ENCODE measurements around the gene ENTPD5.
"Not testable (repeated sequence)": the region's sequence is repeated elsewhere in the genome, so short reads cannot be mapped to it uniquely, and the experiment has no call there.

Gene ENTPD5

GRCh38 chr14:73997944-73998447, 21.1 kb downstream of the ENTPD5 start:
- H3K9ac ChIP-seq (ENCODE audit: low read length): no peak overlapping the region
- no CpG with 5 or more reads among the region's 7 CpGs for WGBS (ENCODE audit: extremely low coverage, insufficient coverage, low lambda C conversion rate)
- no peak for DNase-seq

GRCh38 chr14:73997108-73997943, 21.8 kb downstream of the ENTPD5 start:
- Histone ChIP-seq H2AK5ac (ENCODE audit: low read length) (no peak overlapping the region), H3K23ac (ENCODE audit: low read length) (no peak overlapping the region), H4K5ac (ENCODE audit: low read length) (no peak overlapping the region), H3K27ac (ENCODE audit: low read depth, low read length) (no peak overlapping the region), H3K56ac (ENCODE audit: low read length) (no peak overlapping the region), H2BK120ac (ENCODE audit: low read depth, low read length) (no peak overlapping the region), H3K18ac (ENCODE audit: low read length) (no peak overlapping the region), H3K4ac (ENCODE audit: low read depth, low read length) (no peak overlapping the region), H3K79me1 (ENCODE audit: low read length) (no peaks in the 10 kb centered on the region), H3K9ac (ENCODE audit: low read length) (no peak overlapping the region), H2BK5ac (ENCODE audit: low read length) (no peak overlapping the region), H3K4me3 (ENCODE audit: low read length) (no peak overlapping the region), H3K27me3 (ENCODE audit: insufficient read depth, low read length, poor library complexity) (no peaks in the 10 kb centered on the region), H4K8ac (ENCODE audit: low read depth, low read length) (no peak overlapping the region), H3K4me2 (ENCODE audit: low read length) (no peak overlapping the region), H3K79me2 (ENCODE audit: control insufficient read depth, insufficient read depth, low read length) (no peaks in the 10 kb centered on the region), H3K36me3 (ENCODE audit: control insufficient read depth, insufficient read depth, low read length) (no peaks in the 10 kb centered on the region), H3K4me1 (ENCODE audit: control insufficient read depth, low read depth, low read length) (no peaks in the 10 kb centered on the region), H2BK15ac (replicated peaks; ENCODE audit: low read depth) (no peak overlapping the region)
- no CpG with 5 or more reads among the region's 1 CpG for WGBS (ENCODE audit: extremely low coverage, insufficient coverage, low lambda C conversion rate)
- DNase-seq: no peak

More at GRCh38 chr14:73997944-73998447, 21.1 kb downstream of the ENTPD5 start:
- Histone ChIP-seq H2AK5ac (ENCODE audit: low read length) (no peak overlapping the region), H3K18ac (ENCODE audit: low read length) (no peak overlapping the region), H3K79me2 (ENCODE audit: control insufficient read depth, insufficient read depth, low read length) (no peaks in the 10 kb centered on the region), H3K79me1 (ENCODE audit: low read length) (no peaks in the 10 kb centered on the region), H3K4ac (ENCODE audit: low read depth, low read length) (no peak overlapping the region), H2BK15ac (replicated peaks; ENCODE audit: low read depth) (no peak overlapping the region), H2BK120ac (ENCODE audit: low read depth, low read length) (no peak overlapping the region), H3K27ac (ENCODE audit: low read depth, low read length) (no peak overlapping the region), H3K56ac (ENCODE audit: low read length) (no peak overlapping the region), H3K4me2 (ENCODE audit: low read length) (no peak overlapping the region), H3K27me3 (ENCODE audit: insufficient read depth, low read length, poor library complexity) (no peaks in the 10 kb centered on the region), H4K8ac (ENCODE audit: low read depth, low read length) (no peak overlapping the region), H4K5ac (ENCODE audit: low read length) (no peak overlapping the region), H2BK5ac (ENCODE audit: low read length) (no peak overlapping the region), H3K36me3 (ENCODE audit: control insufficient read depth, insufficient read depth, low read length) (no peaks in the 10 kb centered on the region), H3K4me3 (ENCODE audit: low read length) (no peak overlapping the region), H3K23ac (ENCODE audit: low read length) (no peak overlapping the region), H3K4me1 (ENCODE audit: control insufficient read depth, low read depth, low read length) (no peaks in the 10 kb centered on the region)

GRCh38 chr14:73996731-73997107, 22.4 kb downstream of the ENTPD5 start:
- Histone ChIP-seq H3K4me2 (ENCODE audit: low read length) (no peak overlapping the region), H3K36me3 (ENCODE audit: control insufficient read depth, insufficient read depth, low read length) (no peaks in the 10 kb centered on the region), H3K27ac (ENCODE audit: low read depth, low read length) (no peak overlapping the region), H2BK120ac (ENCODE audit: low read depth, low read length) (no peak overlapping the region), H3K79me1 (ENCODE audit: low read length) (no peaks in the 10 kb centered on the region), H3K18ac (ENCODE audit: low read length) (no peak overlapping the region), H3K79me2 (ENCODE audit: control insufficient read depth, insufficient read depth, low read length) (no peaks in the 10 kb centered on the region), H4K5ac (ENCODE audit: low read length) (no peak overlapping the region), H3K27me3 (ENCODE audit: insufficient read depth, low read length, poor library complexity) (no peaks in the 10 kb centered on the region), H3K4me1 (ENCODE audit: control insufficient read depth, low read depth, low read length) (no peaks in the 10 kb centered on the region), H2BK15ac (replicated peaks; ENCODE audit: low read depth) (no peak overlapping the region), H3K4ac (ENCODE audit: low read depth, low read length) (no peak overlapping the region), H4K8ac (ENCODE audit: low read depth, low read length) (no peak overlapping the region), H2BK5ac (ENCODE audit: low read length) (no peak overlapping the region), H3K9ac (ENCODE audit: low read length) (no peak overlapping the region), H3K56ac (ENCODE audit: low read length) (no peak overlapping the region), H2AK5ac (ENCODE audit: low read length) (no peak overlapping the region), H3K4me3 (ENCODE audit: low read length) (no peak overlapping the region), H3K23ac (ENCODE audit: low read length) (no peak overlapping the region)
- no peak for DNase-seq
- WGBS (ENCODE audit: extremely low coverage, insufficient coverage, low lambda C conversion rate): no CpG with 5 or more reads among the region's 2 CpGs

DNA sequence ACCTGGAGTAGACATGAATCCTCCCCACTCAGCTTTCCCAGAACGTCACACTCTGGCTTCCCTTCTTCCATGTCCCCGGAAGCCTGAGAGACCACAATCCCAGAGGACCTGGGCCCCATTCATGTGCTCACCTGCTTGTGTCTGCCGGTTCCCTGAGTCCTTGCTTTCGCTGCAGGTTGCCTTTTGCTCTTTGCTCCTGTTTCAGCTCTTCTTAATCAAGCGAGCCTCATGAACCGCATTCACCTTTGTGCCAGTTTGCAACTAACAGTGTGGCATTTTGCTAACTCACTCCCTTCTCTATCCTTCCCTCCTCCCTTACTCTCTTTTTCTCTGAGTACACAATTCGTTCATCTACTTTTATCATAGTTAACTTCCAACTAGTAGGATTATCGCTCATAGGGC, 23.1 kb downstream of the ENTPD5 start:
- H3K4ac ChIP-seq (ENCODE audit: low read depth, low read length): no peak overlapping the region
- no peak overlapping the region for H3K27ac ChIP-seq (ENCODE audit: low read depth, low read length)
- H3K18ac ChIP-seq (ENCODE audit: low read length): no peak overlapping the region
- WGBS (ENCODE audit: extremely low coverage, insufficient coverage, low lambda C conversion rate): no CpG with 5 or more reads among the region's 8 CpGs
- no peaks in the 10 kb centered on the region for H3K79me2 ChIP-seq (ENCODE audit: control insufficient read depth, insufficient read depth, low read length)
- H3K4me3 ChIP-seq (ENCODE audit: low read length): no peak overlapping the region
- H2BK5ac ChIP-seq (ENCODE audit: low read length): no peak overlapping the region
- H2AK5ac ChIP-seq (ENCODE audit: low read length): no peak overlapping the region
- H3K56ac ChIP-seq (ENCODE audit: low read length): no peak overlapping the region
- H3K9ac ChIP-seq (ENCODE audit: low read length): no peak overlapping the region
- H3K4me2 ChIP-seq (ENCODE audit: low read length): no peak overlapping the region
- no peak for DNase-seq
- H2BK15ac ChIP-seq (replicated peaks; ENCODE audit: low read depth): no peak overlapping the region
- no peaks in the 10 kb centered on the region for H3K79me1 ChIP-seq (ENCODE audit: low read length)
- H3K36me3 ChIP-seq (ENCODE audit: control insufficient read depth, insufficient read depth, low read length): no peaks in the 10 kb centered on the region
- H3K27me3 ChIP-seq (ENCODE audit: insufficient read depth, low read length, poor library complexity): no peaks in the 10 kb centered on the region
- no peak overlapping the region for H3K23ac ChIP-seq (ENCODE audit: low read length)
- H2BK120ac ChIP-seq (ENCODE audit: low read depth, low read length): no peak overlapping the region
- H4K8ac ChIP-seq (ENCODE audit: low read depth, low read length): no peak overlapping the region
- no peaks in the 10 kb centered on the region for H3K4me1 ChIP-seq (ENCODE audit: control insufficient read depth, low read depth, low read length)
- H4K5ac ChIP-seq (ENCODE audit: low read length): no peak overlapping the region

DNA sequence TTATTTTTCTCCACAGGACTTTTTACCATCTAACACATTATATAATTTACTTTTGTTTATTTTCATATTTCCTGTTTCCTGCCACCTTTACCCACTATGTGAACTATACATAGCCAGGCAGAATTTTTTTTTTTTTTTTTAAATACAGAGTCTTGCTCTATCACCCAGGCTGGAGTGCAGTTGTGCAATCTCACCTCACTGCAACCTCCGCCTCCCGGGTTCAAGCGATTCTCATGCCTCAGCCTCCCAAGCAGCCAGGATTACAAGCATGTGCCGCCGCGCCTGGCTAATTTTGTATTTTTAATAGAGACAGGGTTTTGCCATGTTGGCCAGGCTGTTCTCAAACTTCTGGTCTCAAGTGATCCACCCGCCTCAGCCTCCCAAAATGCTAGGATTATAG, 24.2 kb downstream of the ENTPD5 start:
- H3K27me3 ChIP-seq (ENCODE audit: insufficient read depth, low read length, poor library complexity); H2BK5ac ChIP-seq (ENCODE audit: low read length); H3K18ac ChIP-seq (ENCODE audit: low read length); H3K4me3 ChIP-seq (ENCODE audit: low read length); H3K4me2 ChIP-seq (ENCODE audit: low read length); H3K27ac ChIP-seq (ENCODE audit: low read depth, low read length); H3K56ac ChIP-seq (ENCODE audit: low read length); H3K9ac ChIP-seq (ENCODE audit: low read length); H3K4ac ChIP-seq (ENCODE audit: low read depth, low read length); H3K36me3 ChIP-seq (ENCODE audit: control insufficient read depth, insufficient read depth, low read length); H4K5ac ChIP-seq (ENCODE audit: low read length); H2AK5ac ChIP-seq (ENCODE audit: low read length); H2BK120ac ChIP-seq (ENCODE audit: low read depth, low read length); DNase-seq; H3K79me2 ChIP-seq (ENCODE audit: control insufficient read depth, insufficient read depth, low read length); H2BK15ac ChIP-seq (replicated peaks; ENCODE audit: low read depth); H4K8ac ChIP-seq (ENCODE audit: low read depth, low read length); H3K23ac ChIP-seq (ENCODE audit: low read length); H3K4me1 ChIP-seq (ENCODE audit: control insufficient read depth, low read depth, low read length); H3K79me1 ChIP-seq (ENCODE audit: low read length): not testable (repeated sequence)
- WGBS (ENCODE audit: extremely low coverage, insufficient coverage, low lambda C conversion rate): no CpG with 5 or more reads among the region's 7 CpGs

- no peaks in the 10 kb centered on the region for H3K27me3 ChIP-seq (ENCODE audit: insufficient read depth, low read length, poor library complexity)
- no peak overlapping the region for H3K4ac ChIP-seq (ENCODE audit: low read depth, low read length)
- no CpG with 5 or more reads among the region's 4 CpGs for WGBS (ENCODE audit: extremely low coverage, insufficient coverage, low lambda C conversion rate)
- H3K4me1 ChIP-seq (ENCODE audit: control insufficient read depth, low read depth, low read length): no peaks in the 10 kb centered on the region
- no peaks in the 10 kb centered on the region for H3K36me3 ChIP-seq (ENCODE audit: control insufficient read depth, insufficient read depth, low read length)
- H4K8ac ChIP-seq (ENCODE audit: low read depth, low read length): no peak overlapping the region
- H2BK5ac ChIP-seq (ENCODE audit: low read length): no peak overlapping the region
- H3K23ac ChIP-seq (ENCODE audit: low read length): no peak overlapping the region
- no peak overlapping the region for H3K4me2 ChIP-seq (ENCODE audit: low read length)
- H3K4me3 ChIP-seq (ENCODE audit: low read length): no peak overlapping the region
- DNase-seq: no peak
- H3K79me2 ChIP-seq (ENCODE audit: control insufficient read depth, insufficient read depth, low read length): no peaks in the 10 kb centered on the region
- no peak overlapping the region for H3K18ac ChIP-seq (ENCODE audit: low read length)
- no peak overlapping the region for H2BK15ac ChIP-seq (replicated peaks; ENCODE audit: low read depth)
- no peaks in the 10 kb centered on the region for H3K79me1 ChIP-seq (ENCODE audit: low read length)
- H2AK5ac ChIP-seq (ENCODE audit: low read length): no peak overlapping the region
- H4K5ac ChIP-seq (ENCODE audit: low read length): no peak overlapping the region
- H3K56ac ChIP-seq (ENCODE audit: low read length): no peak overlapping the region
- H2BK120ac ChIP-seq (ENCODE audit: low read depth, low read length): no peak overlapping the region
- H3K9ac ChIP-seq (ENCODE audit: low read length): no peak overlapping the region
- H3K27ac ChIP-seq (ENCODE audit: low read depth, low read length): no peak overlapping the region
Observed at GRCh38 chr14:73991092-73991491, 28.0 kb downstream of the ENTPD5 start.
